Measurements from ENCODE around the gene PSEN1.

DNA sequence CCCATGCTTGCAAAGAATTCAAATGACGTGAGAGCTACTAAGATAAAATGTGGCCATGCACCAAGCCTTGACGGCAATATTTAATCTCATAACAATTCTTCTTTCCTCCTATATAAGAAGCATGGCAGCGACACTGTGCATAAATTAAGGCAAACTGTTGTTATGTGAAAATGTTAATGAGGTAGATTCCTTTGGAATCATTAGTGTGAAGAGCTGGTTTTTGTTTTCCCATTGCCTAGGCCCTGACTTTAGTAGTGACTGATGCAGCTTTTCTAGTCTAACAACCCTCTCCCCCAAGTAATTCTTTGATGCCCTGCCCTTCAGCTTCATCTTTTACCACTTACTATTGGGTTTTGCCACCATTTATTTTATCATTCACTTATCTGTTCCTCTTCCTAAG, 10.6 kb upstream of the PSEN1 start:
- TF ChIP-seq, protein P1, sequence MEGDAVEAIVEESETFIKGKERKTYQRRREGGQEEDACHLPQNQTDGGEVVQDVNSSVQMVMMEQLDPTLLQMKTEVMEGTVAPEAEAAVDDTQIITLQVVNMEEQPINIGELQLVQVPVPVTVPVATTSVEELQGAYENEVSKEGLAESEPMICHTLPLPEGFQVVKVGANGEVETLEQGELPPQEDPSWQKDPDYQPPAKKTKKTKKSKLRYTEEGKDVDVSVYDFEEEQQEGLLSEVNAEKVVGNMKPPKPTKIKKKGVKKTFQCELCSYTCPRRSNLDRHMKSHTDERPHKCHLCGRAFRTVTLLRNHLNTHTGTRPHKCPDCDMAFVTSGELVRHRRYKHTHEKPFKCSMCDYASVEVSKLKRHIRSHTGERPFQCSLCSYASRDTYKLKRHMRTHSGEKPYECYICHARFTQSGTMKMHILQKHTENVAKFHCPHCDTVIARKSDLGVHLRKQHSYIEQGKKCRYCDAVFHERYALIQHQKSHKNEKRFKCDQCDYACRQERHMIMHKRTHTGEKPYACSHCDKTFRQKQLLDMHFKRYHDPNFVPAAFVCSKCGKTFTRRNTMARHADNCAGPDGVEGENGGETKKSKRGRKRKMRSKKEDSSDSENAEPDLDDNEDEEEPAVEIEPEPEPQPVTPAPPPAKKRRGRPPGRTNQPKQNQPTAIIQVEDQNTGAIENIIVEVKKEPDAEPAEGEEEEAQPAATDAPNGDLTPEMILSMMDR (IDR thresholded peaks at IDR 0.05), result no peak
- TF ChIP-seq EP300 (IDR thresholded peaks at IDR 0.05) (no peak), REST (IDR thresholded peaks at IDR 0.05) (no peak)
